Nasal cavity respiratory epithelium epithelial cell of viscerocranial mucosa (primary cell): ENCODE data around the gene HTR1E. TPM values are rescaled to one million over a fixed set of nuclear protein-coding genes. Genes with fewer than 3 reads are reported as not detected.

Experiments
- total RNA-seq: library from RNA; depleted of rRNA; stranded (reverse); fragments of >200 nt; gene quantifications from 2 replicates; pipeline ENCODE4 v1.2.3, GENCODE V29; 2014

HTR1E gene
- total RNA-seq, result not detected in 2 replicates

GRCh38 chr6:86937219-86938079, at the start of gene HTR1E:
HTR1E (plus strand) TSS chr6:86937528; CDS start chr6:87015335, 77,807 bp downstream.

Other genes with a start within 250 kb of the HTR1E start
- not detected in 2 replicates for gene CGA, start 157.6 kb downstream of the HTR1E start, total RNA-seq
- 19.1 and 38.0 TPM in 2 replicates for gene ZNF292, start 218.0 kb downstream of the HTR1E start, total RNA-seq